Measurements from ENCODE around the gene COMT. TPM values are rescaled to one million over a fixed set of nuclear protein-coding genes. Genes with fewer than 3 reads are reported as not detected.

COMT gene
- total RNA-seq, 1 donor from 2014 or later: 214 TPM

DNA sequence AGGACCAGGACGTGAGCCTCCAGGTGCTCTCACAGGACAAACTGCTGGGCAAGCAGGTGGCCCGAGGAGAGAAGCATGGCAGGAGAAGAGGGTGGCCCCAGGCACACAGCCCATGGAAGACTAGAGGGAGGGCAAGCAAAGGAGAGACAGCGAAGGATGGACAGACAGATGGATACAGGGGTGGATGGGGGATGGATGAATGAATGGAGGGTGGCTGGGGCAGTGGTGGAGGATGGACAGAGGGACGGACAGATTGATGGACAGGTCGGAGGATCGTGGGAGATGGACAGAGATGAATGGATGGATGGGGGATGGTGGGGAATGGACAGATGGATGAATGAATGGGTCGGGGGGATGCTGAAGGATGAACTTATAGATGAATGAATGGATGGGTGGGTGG, 52.4 kb downstream of the COMT start:
- no peak for DNase-seq (ENCODE audit: low spot score)

DNA sequence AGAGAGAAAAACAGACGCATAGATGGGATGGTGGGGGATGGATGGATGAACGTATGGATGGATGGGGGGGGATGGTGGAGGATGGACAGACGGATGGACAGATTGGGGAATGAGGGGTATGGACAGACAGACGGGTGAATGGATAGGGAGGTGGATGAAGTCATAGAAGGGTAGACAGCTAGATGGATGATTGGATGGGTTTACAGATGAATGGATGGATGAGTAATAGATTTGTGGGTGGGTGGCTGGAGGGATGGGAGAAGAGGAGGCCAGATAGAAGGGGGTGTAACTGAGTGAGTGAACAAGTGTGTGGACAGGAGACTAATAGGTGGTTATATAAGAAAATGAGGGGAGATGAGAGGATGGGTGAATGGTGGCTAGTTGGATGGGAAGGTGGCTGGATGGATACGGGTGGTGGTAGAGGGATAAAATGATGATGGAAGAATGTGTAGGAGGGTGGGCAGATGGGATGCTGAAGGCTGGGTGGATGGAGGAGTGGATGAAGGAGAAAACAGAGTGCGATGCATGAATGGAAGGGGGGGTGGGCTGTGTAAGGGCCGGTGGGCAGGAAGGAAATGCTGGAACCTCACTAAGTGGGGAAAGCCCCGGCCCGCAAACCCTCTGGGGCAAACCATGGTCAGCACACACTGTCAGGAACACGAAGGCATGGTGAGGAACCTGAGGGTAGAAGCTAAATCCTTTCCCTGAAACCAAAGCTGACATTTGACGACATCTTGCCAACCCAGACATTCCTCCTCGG, 53.5 kb downstream of the COMT start:
- DNase-seq (ENCODE audit: low spot score): no peak

DNA sequence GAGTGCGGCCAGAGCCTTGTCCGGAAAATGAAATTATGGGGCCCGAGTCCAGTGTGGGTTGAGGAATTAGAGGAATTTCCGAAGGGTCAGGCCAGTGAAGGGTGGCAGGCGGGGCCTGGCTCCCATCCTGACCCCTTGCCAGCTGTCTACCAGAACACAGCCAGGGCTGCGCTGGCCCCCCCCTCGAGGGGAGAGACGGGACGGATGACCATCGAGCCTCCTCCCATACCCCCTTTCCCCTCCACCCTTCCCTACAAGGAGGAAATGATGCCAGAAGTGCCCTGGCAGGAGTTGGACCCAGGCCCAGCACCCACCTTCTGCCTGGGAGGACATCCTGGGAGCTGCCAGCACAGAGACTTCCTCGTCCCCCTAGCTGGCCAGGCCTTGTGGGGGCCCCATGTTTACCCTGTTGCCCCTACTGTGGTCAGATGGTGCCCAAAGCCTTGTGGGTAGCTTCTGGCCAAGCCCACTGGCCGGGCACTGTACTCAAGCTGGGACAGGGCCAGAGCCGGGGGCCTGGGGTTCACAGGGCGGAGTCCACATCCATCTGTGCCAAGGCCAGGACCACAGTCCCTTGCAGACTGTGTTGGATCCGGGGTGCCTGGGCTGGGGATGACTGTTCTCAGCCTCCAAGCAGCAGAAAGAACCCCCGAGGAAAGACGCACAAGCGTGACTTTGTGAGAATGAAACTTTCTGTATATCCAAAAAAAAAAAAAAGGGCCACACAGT, 54.2 kb downstream of the COMT start:
- DNase-seq (ENCODE audit: low spot score): peak; percentile 30

DNA sequence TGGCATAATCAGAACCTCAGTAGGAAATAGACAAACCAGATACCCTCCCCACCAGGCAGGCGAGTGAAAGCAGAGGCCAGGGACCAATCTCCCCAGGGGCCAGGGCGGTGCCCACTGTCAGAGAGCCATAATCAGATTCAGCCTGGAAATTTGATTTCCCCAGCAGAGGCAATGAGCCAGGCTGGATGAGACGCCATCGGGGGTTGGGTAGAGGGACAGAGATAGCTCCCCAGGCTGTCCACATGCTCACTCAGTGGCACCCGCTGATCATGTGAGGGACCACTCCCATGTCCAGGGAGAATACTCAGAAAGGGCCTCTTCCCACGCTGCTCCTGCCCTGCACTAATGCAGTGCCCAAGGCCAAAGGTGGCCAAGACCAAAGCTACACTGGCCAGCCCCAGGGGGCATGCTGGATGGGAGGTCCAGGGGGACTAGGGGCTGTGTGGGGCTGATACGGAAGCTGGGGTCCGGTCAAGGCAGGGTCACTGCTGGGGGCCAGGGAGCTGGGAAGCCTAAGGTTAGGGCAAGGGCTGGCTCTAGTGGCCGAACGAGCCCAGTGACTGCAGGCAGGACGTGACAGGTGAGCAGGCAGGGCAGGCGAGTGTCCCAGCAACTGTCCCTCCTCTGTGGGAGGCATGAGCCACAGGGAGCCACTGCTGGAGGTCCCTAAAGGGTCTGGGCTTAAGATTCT, 55.3 kb downstream of the COMT start:
- DNase-seq (ENCODE audit: low spot score): no peak

DNA sequence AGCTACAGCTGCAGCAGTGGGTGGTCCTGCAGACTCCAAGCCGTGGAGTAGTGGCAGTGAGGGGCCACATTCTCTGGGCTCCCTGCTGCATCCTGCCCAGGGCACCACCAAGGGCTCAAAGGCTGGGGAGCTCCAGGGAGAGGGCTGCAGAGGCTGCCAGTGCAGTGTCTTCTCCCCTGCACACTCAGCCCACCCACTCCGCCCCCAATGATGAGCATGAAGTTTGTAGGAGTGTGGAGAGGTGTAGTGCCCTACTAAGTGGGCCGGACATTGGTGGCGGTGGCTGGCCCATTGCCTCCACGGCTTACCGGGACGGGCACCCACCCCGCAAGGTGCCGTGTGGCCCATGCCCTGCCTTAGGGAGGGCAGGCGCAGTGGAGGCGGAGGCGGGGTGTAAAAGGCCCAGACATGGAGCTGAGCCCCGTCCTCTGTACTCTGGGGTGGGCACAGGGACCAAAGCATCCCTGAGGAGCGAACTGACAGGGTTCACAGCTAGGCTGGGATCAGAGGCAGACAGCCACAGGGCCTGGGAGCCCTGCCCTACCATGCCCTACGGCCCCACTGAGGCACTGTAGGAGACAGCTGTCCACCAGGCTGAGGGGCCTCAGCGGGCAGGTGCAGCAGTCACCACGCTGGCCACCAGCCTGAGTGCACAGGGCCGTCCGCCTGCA, 56.1 kb downstream of the COMT start:
- no peak for DNase-seq (ENCODE audit: low spot score)

DNA sequence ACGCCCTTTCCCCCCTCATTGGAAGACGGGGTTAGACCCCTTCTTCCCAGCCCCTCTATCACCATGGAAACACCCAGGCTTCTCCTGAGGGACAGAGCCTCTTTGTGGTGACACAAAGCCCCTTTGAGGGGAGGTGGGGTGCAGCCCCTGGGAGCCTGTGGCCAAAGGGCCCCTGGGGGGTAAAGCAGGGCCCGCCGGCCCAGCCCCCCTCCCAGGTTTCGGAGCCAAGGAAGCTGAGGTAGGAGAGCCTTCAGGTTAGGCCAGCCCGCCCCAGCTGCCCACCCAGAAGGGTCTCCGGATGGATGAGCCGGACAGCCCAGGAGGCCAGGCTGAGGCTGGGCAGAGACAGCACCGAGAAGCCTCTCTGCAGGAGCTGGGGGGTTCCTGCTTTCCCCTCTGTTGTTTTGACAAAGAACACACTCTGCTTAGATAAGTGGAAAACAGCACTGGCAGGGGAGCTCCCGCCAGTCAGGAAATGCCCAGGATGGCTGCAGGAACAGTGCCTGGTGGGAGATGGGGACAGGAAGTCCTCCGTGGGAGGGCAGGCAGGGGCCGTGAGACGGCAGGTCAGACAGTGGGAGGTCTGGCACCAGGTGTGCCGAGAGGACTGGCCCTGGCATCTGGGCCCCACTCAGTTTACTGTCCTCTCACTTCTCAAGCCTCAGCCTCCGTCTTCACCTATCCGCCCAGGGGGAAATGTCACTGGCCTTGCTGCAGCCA, 56.8 kb downstream of the COMT start:
- no peak for DNase-seq (ENCODE audit: low spot score)

DNA sequence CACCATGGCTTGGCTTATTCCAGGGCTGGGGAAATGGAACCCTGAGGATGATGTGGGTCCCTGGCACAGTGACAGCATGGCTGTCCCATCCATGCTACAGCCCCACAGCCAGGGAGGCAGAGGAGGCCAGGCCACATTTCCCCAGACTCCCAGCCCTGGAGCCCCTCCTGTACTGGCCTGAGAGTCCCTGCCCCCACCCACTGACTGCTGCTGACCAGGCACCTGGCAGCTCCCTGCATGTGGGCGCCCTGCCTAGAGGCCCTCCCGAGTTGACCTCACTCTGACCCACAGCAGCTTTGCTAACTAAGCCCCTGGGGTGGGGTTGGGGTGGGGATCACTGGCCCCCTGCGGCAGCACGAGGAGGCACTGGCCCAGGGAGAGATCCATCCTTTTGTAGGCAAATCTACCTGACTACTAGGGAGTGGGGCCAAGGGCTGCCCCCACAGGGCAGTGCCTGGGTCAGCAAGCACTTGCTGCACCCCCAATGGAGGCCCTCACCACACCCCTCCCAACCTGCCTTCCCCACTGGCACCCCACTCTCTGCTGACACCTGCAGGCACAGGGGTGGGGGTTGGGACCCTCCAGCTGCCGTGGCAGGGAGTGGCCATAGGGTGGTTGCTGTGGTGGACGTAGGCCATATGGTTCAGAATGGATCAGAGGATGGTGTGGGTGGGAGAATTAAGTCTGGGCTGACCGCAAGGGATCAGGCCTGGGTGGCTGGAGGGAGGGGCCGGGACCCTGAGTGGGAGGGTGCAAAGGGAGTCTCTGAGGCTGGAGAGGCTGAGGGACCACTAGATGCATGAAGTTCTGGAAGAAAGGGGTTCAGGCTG, 57.6 kb downstream of the COMT start:
- no peak for DNase-seq (ENCODE audit: low spot score)

DNA sequence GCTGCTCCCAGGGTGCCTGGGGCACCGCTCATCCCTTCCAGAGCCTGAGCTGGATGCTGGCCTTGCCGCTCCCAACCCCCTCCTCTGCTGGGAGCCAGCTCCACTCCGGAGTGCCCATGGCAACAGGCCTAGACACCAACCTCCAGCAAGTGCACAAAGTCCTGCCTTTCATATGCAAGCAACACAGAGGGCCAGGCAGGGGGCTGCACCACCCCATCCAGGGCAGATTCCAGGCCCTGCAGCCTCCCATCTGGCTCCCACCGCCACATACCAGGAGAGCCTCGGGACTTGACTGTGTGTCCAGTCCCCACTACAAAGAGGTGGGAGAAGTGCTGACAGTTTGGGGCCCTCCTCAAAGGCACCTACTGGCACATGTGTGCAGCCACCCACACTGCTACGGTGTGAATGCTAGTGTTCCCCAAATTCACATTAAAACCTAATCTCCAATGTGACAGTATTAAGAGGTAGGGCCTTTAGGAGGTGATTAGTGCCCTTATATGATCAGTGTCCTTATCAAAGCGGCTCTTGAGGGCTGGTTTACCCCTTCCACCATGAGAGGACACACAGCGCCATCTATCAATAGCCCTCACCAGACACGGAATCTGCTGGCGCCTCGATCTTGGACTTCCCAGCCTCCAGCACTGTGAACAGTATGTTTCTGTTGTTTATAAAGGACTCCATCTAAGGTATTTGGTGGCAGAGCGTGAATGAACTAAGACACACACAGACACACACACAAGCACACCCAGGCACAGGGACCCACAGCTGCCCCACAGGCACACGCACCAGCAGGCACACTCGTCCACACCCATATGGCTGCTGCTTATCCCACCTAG, 58.9 kb downstream of the COMT start:
- no peak for DNase-seq (ENCODE audit: low spot score)

DNA sequence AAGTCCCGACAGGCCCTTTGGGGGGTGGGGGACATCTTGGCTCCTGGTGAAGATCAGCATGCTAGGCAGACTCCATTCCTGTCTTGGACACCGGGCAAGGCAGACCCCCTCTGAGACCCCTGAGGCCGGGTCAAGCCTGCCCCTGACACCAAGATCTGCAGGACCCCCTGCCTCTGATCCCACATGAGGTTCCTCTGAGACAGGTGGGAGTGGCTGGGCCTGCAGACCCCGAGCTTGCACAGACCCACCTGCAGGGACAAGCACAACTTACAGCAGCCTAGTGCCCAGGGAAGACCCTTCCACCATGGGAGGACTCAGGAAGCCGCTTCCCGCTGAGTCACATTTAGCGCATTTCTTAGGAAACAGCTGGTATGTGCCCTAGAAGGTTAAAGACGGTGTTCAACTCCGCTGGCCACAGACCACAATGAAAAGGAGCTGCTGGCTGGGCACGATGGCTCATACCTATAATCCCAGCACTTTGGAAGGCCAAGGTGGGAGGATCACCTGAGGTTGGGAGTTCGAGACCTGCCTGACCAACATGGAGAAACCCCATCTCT, 59.6 kb downstream of the COMT start:
- no peak for DNase-seq (ENCODE audit: low spot score)

DNA sequence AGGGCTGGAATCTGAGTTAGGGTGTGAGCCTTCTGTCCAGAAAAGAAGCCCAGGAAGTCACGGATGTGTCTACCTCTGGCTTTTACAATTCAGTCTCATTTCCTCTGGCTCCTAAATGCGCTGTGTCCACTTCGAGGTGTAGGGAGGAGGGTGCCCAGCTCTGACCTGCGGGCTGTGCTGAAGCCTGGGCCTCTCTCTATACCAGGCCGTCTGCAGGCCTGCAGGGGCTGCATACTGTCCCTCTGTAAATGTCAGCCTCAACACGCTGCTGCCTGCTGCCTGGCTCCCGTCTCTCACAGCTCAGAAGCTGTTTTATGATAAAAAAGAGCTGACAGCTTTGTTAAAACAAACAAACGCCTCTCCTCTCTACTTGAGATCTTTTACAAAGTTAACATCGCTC, 60.6 kb downstream of the COMT start:
- no peak for DNase-seq (ENCODE audit: low spot score)

DNA sequence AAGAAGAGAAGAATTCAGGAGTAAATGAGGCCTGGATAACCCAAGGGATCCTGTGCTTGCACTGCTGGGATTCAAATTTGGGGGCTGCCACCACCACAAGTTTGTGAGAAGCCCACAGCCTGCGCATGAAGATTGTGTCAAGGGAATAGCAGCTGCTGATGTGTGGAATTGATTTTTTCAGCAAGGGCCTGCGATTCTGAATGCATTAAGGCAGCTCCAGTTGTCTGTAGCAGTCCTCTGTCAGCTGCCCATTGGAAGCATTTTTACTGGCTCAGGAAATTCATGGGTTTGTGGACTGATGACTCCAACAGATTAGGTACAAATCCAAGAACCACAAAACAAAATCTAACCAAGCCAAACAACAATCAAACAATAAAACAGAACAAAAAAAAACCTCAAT, 61.1 kb downstream of the COMT start:
- DNase-seq (ENCODE audit: low spot score): no peak

DNA sequence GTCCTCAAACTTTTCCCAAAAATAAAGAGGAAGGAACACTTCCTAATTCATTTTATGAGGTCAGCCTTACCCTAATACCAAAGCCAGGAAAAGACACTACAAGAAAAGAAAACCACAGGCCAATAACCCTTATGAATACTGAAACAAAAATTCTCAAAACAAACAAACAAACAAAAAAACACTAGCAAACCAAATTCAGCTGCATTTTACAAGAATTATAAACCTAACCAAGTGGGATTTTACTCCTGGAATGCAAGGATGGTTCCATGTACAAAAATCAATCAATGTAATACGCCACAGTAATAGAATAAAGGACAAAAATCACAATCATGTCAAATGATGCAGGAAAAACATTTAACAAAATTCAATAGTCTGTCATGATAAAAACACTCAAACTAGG, 61.7 kb downstream of the COMT start:
- DNase-seq (ENCODE audit: low spot score): no peak

DNA sequence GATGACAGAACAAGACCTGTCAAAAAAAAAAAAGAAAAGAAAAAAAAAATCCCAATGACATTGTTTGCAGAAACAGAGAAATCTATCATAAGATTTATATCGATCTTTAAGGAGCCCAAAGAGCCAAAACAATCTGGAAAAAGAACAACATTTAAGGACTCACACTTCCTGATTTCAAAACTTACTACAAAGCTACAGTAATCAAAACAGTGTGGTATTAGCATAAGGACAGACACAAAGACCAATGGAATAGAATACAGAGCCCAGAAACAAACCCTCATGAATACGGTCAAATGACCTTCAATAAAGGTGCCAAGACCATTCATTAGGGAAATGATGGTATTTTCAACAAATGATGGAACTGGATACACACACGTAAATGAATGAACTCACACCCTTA, 62.9 kb downstream of the COMT start:
- DNase-seq (ENCODE audit: low spot score): no peak

DNA sequence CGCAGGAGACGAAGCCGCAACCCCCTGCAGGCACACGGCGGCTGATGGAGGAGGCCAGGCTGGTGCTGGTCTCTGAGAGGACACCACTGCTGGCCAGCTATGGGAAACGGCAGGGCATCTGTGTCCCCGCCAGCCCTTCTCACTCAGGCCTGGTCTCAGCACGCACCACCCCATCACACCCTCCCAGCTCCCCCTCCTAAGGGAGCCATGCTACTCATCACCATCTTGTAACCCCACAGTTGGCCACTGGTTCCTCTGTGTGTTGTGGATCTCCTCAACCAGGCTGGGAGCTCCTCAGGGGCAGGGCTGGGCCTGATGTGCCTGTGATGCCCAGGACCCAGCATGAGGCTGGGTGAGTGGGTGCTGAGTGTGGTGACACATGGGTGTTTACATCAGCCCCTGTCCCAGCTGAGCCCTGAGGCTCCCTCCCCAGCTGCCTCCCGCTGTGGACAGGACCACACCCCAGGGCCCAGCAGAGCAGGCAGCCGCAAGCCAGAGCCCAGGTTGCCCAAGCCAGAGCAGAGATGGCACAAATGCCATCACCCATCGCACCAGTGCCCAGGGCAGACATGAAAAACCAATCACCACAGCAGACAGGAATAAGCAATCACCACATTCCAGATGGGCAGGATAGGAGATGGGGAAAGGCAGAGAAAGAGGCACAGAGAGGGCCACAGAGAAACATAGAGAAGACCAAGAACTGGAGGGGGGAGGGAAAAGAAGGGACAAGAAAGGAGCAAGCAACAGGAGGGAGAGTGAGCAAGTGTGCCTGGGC, 66.8 kb downstream of the COMT start:
- no peak for DNase-seq (ENCODE audit: low spot score)

DNA sequence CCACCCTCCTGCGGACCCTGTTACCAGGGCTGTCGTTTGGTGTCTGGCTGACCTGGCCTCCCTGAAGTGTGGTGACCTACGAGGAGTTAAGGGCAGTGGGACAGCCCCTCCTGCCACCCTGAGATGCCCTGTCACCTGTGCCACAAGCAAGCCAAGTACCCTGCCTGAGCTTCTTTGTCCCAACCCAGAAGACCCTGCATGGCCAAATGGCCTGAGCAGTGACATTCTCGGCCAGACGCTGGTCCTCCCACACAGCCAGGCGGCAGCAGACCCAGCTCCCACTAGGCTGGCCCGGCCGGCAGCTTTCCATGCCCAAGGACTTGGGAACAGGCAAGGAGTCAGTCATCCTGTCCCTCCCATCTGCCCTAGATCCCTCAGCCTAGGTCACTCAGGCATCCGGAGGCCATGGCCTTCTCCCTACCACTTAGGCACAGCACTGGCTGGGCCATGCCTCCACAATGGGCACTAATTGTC, 67.5 kb downstream of the COMT start:
- DNase-seq (ENCODE audit: low spot score): no peak

DNA sequence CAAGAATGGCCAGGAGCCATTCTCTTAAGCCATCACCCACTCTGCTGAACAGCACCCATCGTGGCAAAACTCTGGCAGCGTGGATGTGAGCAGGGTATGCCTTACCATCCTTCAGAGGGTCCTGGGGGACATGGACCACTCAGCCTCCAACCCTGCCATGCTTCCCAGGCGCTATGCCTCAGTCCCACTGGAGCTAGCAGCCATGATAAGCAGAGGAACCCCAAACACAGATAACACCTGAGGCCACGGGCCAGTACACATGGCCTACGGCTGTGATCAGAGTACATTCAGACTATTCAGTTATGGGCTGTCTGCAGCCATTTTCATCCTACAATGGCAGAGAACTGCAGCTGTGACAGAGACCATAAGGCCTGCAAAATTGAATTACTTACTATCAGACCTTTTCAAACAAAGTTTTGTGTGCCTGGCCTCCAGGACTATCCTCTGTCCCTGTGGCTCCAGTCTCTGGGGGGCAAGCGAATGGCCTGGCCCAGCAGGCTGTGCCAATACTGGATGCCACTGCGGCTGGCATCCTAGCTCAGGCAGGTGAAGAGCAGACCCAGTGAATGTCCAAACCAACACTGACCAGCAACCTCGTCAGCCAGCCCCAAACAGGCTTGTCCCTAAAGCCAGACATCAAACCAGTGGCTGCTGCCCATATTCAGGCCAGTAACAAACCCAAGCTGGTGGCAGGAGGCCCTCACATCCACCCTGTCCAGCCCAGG, 68.2 kb downstream of the COMT start:
- DNase-seq (ENCODE audit: low spot score): no peak

DNA sequence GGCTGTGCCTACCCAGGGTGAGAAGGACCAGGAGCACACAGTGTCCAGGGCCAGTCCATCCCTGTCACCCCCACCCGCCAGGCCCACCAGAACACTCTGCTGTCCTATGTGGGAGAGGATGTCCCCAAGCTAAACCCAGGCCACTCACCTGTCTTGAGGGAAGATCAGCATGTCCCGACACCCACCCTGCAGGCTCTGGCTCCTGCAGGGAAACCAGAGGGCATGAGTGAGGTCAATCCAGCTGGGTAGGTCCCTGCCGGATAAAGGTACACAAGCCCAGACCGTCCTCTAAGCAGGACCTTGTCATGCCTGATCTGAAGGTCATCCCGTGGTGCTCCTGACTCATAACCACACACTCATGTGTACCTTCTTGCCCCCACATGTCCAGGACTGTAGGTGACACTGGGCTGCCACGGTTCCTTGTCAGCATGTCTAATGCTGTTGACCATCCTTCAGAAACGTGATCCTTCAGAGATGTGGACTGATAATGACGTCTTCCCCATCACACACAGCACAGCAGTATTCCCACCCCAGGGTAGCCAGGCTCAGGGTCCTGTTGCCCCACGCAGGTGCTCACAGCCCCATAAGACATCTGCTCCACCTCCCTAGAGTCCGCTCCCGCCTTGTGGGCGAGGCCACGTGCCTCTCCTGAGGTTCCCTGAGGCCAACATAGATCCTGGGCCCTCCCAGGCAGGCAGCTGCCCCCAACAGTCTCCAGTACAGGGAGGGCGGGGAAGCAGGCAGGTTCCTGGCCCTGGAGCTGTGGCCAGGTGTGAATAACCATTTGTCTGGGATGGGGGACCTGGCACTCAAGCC, 68.9 kb downstream of the COMT start:
- DNase-seq (ENCODE audit: low spot score): no peak
